Lower leg skin (tissue), 4 donors: ENCODE results near the gene AJAP1. TPM values are rescaled to one million over a fixed set of nuclear protein-coding genes. Genes with fewer than 3 reads are reported as not detected.

Source experiments
- DNase-seq, 2 donors: peaks; one replicate each; pipeline ENCODE4 v3.0.0-alpha.2; 2019; ENCODE audit warnings: low spot score in 2 of 2
- H3K4me3 ChIP-seq: fragments of 200-600 bp; sonication (generic); 2 replicates; pipeline ENCODE4 v1.5.1; 2017; ENCODE audit warnings: mild to moderate bottlenecking, low read depth; ENCODE audit not compliant: poor library complexity, severe bottlenecking
- POLR2A ChIP-seq, 2 donors: fragments of 450-650 bp; IDR thresholded peaks; one replicate each; pipeline ENCODE4 v1.6.1; 2016 to 2017; ENCODE audit warnings: antibody characterized with exemption in 2 of 2, mild to moderate bottlenecking in 1 of 2, moderate library complexity in 1 of 2
- WGBS, 2 donors: methylation state at CpG; one replicate each; pipeline ENCODE4 v1.1.5; 2018; 5-methylcytosine and 5-hydroxymethylcytosine counted together
- intact Hi-C: fragments of 100-400 bp; cut with DNase I; formaldehyde crosslinking; loops from one replicate; pipeline ENCODE4 v1.15.0; 2023; ENCODE audit warnings: low total_unique reads
- total RNA-seq, 4 donors: library from RNA; depleted of rRNA; stranded (reverse); fragments of >200 nt; gene quantifications; one replicate each; pipeline ENCODE4 v1.1.0, GENCODE V29; 2016
- TF ChIP-seq, protein P1 (sequence below), 3 donors: fragments of 450-650 bp; IDR thresholded peaks; one replicate each; pipeline ENCODE4 v1.5.1; 2016; ENCODE audit warnings: antibody characterized with exemption in 3 of 3, mild to moderate bottlenecking in 3 of 3, moderate library complexity in 2 of 3

The AJAP1 gene
- total RNA-seq, 4 donors from 2014 or later: 0.69 to 1.7 (median 1.3) TPM

DNA sequence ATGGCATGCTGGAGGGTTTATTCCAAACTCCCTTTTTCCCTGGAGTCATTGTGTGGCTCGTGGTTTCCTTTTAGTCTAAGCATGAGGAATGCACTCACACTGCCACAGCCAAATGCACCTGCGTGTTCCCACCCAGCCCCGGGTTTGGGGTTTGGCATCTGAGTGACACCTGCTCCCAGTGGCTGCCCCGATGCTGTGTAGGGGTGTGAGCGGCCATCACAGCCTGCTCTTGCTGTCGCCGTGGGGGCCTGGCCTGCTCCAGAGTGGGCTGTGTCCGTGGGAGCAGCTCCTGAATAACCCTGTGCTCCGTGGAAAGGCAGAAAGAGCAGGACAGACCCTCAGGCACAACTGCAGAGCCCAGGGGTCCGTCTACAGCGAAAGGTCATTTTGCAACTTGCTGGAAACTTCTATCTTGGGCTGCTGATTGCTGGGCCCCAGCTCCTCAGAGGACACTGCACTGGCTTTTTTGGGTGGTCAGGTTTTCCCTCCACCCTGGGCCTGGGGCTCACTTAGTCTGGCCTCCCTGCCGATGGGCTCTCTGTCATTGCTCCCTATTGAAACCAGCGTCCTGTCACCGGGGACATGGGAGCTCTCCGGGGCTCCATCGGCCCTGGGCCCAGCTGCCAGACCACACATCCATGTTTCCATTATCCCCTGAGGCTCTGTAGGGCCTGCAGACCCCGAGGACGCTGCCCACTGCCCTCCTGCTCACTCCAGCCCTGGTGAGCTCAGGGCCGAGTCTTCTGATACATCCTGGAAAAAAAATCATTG, 74.1 kb downstream of the AJAP1 start:
- WGBS, 2 donors: 76 to 78% methylated on average over 19 of the region's 19 CpGs
- no peak overlapping the region for H3K4me3 ChIP-seq
- no peak for DNase-seq
- TF ChIP-seq POLR2A (IDR thresholded peaks at IDR 0.05): no peak
- TF ChIP-seq, protein P1, sequence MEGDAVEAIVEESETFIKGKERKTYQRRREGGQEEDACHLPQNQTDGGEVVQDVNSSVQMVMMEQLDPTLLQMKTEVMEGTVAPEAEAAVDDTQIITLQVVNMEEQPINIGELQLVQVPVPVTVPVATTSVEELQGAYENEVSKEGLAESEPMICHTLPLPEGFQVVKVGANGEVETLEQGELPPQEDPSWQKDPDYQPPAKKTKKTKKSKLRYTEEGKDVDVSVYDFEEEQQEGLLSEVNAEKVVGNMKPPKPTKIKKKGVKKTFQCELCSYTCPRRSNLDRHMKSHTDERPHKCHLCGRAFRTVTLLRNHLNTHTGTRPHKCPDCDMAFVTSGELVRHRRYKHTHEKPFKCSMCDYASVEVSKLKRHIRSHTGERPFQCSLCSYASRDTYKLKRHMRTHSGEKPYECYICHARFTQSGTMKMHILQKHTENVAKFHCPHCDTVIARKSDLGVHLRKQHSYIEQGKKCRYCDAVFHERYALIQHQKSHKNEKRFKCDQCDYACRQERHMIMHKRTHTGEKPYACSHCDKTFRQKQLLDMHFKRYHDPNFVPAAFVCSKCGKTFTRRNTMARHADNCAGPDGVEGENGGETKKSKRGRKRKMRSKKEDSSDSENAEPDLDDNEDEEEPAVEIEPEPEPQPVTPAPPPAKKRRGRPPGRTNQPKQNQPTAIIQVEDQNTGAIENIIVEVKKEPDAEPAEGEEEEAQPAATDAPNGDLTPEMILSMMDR (IDR thresholded peaks at IDR 0.05): no peak
- intact Hi-C loops: no loop called here

DNA sequence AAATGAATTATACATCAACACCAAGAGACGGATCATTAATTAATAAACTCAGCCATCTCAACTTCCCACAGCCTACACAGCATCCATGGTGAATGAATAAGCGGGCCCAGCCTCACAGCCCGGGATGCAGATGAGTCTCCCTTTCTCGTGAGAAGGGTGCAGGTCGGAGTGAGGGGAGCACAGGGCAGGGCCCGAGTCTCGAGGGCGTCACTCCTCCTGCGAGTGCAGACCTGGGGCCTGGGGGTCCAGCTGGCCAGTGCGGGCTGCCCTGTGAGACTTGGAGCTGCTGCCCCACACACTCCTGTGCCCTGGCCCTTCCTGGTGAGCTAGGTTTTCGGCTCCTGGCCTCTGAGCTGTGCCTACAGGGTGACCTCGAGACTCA, 74.7 kb downstream of the AJAP1 start:
- no peak overlapping the region for H3K4me3 ChIP-seq
- 81 to 93% methylated on average over 9 to 11 of the region's 12 CpGs for WGBS, 2 donors
- TF ChIP-seq POLR2A (IDR thresholded peaks at IDR 0.05): no peak
- TF ChIP-seq, protein P1 (IDR thresholded peaks at IDR 0.05): no peak
- no peak for DNase-seq
- intact Hi-C loops: no loop called here

DNA sequence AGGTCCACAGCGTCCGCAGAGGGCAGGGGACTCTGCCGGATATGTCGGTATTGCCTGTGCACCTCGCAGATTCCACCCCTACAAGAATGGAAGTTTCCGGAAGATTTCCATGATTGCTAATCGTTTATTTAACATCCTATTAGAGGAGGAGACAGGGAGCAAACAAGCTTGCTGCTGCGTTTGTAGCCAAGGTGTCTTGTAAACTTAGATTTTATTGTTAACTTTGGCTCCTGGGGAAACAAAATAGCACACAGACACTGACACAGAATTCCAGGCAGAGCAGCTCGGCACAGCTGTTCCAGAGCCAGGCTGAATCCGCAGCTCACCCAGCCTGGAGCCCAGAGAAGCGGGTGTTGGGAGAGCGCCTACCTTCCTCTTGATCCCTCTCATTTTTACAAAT, 75.7 kb downstream of the AJAP1 start:
- 72 to 76% methylated on average over 12 of the region's 12 CpGs for WGBS, 2 donors
- intact Hi-C loops: no loop called here
- DNase-seq: no peak
- H3K4me3 ChIP-seq: no peak overlapping the region
- TF ChIP-seq, protein P1 (IDR thresholded peaks at IDR 0.05): no peak
- no peak for TF ChIP-seq POLR2A (IDR thresholded peaks at IDR 0.05)

DNA sequence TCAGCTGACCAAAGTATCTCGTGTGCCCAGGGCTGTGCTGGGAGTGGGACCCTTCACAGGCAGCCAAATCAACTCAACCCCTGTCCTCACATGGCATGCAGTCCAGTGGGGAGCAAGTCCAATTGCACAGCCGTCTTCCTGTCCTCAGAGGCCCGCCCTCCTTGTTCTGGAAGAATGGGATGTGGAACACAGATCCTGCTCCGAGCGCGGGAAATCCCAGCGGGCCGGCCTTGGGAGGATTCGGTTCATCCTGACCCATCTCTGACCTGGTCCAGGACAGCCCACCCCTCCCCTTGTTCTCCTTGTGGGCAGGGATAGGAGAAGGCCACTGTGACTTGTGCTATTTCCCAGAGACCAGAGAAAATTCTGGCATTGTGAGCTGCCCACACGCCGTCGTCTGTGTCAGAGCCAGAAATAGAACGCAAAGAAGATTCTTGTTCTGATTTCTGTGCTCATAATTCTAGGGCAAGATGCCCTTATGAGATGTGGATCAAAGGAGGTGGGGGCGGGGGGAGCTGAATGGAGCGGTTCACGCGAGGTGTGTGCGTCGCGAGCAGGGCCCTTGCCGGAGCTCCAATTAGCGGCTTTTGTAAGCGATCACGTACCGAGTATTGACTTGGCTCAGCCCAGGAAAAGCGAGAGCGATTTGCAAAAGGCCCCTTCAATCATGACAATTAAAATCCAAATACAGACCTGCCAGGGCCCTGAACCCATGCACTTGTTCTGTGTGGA, 79.2 kb downstream of the AJAP1 start:
- DNase-seq: no peak
- intact Hi-C loops: no loop called here
- no peak for TF ChIP-seq POLR2A (IDR thresholded peaks at IDR 0.05)
- TF ChIP-seq, protein P1 (IDR thresholded peaks at IDR 0.05): no peak
- WGBS, 2 donors: 76 to 83% methylated on average over 21 to 27 of the region's 27 CpGs
- H3K4me3 ChIP-seq: no peak overlapping the region

DNA sequence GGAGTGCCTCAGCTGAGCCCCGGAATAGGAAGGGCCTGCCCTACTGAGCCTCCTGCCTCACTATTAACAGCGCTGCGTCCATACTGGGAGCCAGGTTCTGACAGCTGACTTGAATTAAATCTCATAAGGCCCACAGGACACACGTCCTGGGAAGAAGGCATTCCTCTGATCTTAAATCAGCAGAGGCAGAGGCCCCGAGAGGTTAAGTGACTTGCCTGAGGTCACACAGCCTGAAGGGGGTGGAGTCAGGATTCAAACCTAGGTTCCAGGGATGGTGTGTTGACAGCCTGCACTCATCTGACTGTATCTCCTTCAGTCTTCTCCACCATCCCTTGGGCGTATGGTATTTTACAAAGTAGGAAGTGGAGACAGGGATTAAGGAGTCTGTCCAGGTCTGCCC, 79.8 kb downstream of the AJAP1 start:
- TF ChIP-seq POLR2A (IDR thresholded peaks at IDR 0.05): no peak
- TF ChIP-seq, protein P1 (IDR thresholded peaks at IDR 0.05): no peak
- WGBS, 2 donors: 73 to 77% methylated on average over 6 of the region's 6 CpGs
- no peak overlapping the region for H3K4me3 ChIP-seq
- DNase-seq: no peak
- intact Hi-C loops: no loop called here
